Measurements from ENCODE around the gene VAX1.
A peak's percentile ranks its signal among the peaks of the same experiment; 100 is the strongest.

VAX1 gene

GRCh38 chr10:117167346-117167788 lies 29.3 kb upstream of the VAX1 start:
- Mint-ChIP-seq H3K27ac (no peak overlapping the region), H3K36me3 (ENCODE audit: low read depth) (no peaks in the 10 kb centered on the region), H3K4me3 (no peak overlapping the region), H3K27me3 (ENCODE audit: low read depth) (peaks cover 83% of the 10 kb centered on the region), H3K9me3 (no peaks in the 10 kb centered on the region), H3K4me1 (ENCODE audit: low read depth) (peaks cover 5% of the 10 kb centered on the region)

GRCh38 chr10:117166418-117167345 lies 28.6 kb upstream of the VAX1 start:
- H3K27ac Mint-ChIP-seq: peak overlapping the region; percentile 41
- H3K9me3 Mint-ChIP-seq: no peaks in the 10 kb centered on the region
- H3K27me3 Mint-ChIP-seq (ENCODE audit: low read depth): peaks cover 83% of the 10 kb centered on the region
- H3K36me3 Mint-ChIP-seq (ENCODE audit: low read depth): peaks cover 1% of the 10 kb centered on the region
- H3K4me1 Mint-ChIP-seq (ENCODE audit: low read depth): peaks cover 5% of the 10 kb centered on the region
- H3K4me3 Mint-ChIP-seq: no peak overlapping the region

- peaks cover 5% of the 10 kb centered on the region for H3K4me1 Mint-ChIP-seq (ENCODE audit: low read depth)
- H3K4me3 Mint-ChIP-seq: no peak overlapping the region
- H3K27ac Mint-ChIP-seq: peak overlapping the region; percentile 49
- H3K36me3 Mint-ChIP-seq (ENCODE audit: low read depth): peaks cover 1% of the 10 kb centered on the region
- peaks cover 85% of the 10 kb centered on the region for H3K27me3 Mint-ChIP-seq (ENCODE audit: low read depth)
- H3K9me3 Mint-ChIP-seq: no peaks in the 10 kb centered on the region
These were observed 27.7 kb upstream of the VAX1 start for GRCh38 chr10:117165538-117166417.

GRCh38 chr10:117164592-117165537 lies 26.8 kb upstream of the VAX1 start:
- Mint-ChIP-seq H3K4me3 (no peak overlapping the region), H3K27me3 (ENCODE audit: low read depth) (peaks cover 85% of the 10 kb centered on the region), H3K27ac (peak overlapping the region; percentile 49), H3K4me1 (ENCODE audit: low read depth) (peaks cover 5% of the 10 kb centered on the region), H3K36me3 (ENCODE audit: low read depth) (peaks cover 1% of the 10 kb centered on the region), H3K9me3 (no peaks in the 10 kb centered on the region)

GRCh38 chr10:117163954-117164548 lies 26.0 kb upstream of the VAX1 start:
- H3K27me3 Mint-ChIP-seq (ENCODE audit: low read depth): peaks cover 85% of the 10 kb centered on the region
- no peaks in the 10 kb centered on the region for H3K9me3 Mint-ChIP-seq
- peak overlapping the region; percentile 41 for H3K27ac Mint-ChIP-seq
- no peak overlapping the region for H3K4me3 Mint-ChIP-seq
- peaks cover 5% of the 10 kb centered on the region for H3K4me1 Mint-ChIP-seq (ENCODE audit: low read depth)
- peaks cover 1% of the 10 kb centered on the region for H3K36me3 Mint-ChIP-seq (ENCODE audit: low read depth)

GRCh38 chr10:117163061-117163953 lies 25.2 kb upstream of the VAX1 start:
- Mint-ChIP-seq H3K4me3 (no peak overlapping the region), H3K27me3 (ENCODE audit: low read depth) (peaks cover 87% of the 10 kb centered on the region), H3K36me3 (ENCODE audit: low read depth) (peaks cover 1% of the 10 kb centered on the region), H3K27ac (no peak overlapping the region), H3K4me1 (ENCODE audit: low read depth) (peaks cover 5% of the 10 kb centered on the region), H3K9me3 (no peaks in the 10 kb centered on the region)

GRCh38 chr10:117162093-117163060 lies 24.3 kb upstream of the VAX1 start:
- peaks cover 87% of the 10 kb centered on the region for H3K27me3 Mint-ChIP-seq (ENCODE audit: low read depth)
- H3K9me3 Mint-ChIP-seq: no peaks in the 10 kb centered on the region
- H3K27ac Mint-ChIP-seq: peak overlapping the region; percentile 72
- peaks cover 1% of the 10 kb centered on the region for H3K36me3 Mint-ChIP-seq (ENCODE audit: low read depth)
- peaks cover 4% of the 10 kb centered on the region for H3K4me1 Mint-ChIP-seq (ENCODE audit: low read depth)
- H3K4me3 Mint-ChIP-seq: no peak overlapping the region

GRCh38 chr10:117161386-117162033 lies 23.4 kb upstream of the VAX1 start:
- H3K9me3 Mint-ChIP-seq: no peaks in the 10 kb centered on the region
- no peak overlapping the region for H3K4me3 Mint-ChIP-seq

GRCh38 chr10:117160567-117160966 lies 22.5 kb upstream of the VAX1 start:
- Mint-ChIP-seq H3K9me3 (no peaks in the 10 kb centered on the region), H3K4me1 (ENCODE audit: low read depth) (peaks cover 2% of the 10 kb centered on the region), H3K4me3 (no peak overlapping the region), H3K27me3 (ENCODE audit: low read depth) (peaks cover 69% of the 10 kb centered on the region), H3K36me3 (ENCODE audit: low read depth) (peaks cover 1% of the 10 kb centered on the region), H3K27ac (no peak overlapping the region)

More at GRCh38 chr10:117161386-117162033, 23.4 kb upstream of the VAX1 start:
- peaks cover 1% of the 10 kb centered on the region for H3K36me3 Mint-ChIP-seq (ENCODE audit: low read depth)
- H3K27ac Mint-ChIP-seq: no peak overlapping the region
- H3K27me3 Mint-ChIP-seq (ENCODE audit: low read depth): peaks cover 78% of the 10 kb centered on the region
- H3K4me1 Mint-ChIP-seq (ENCODE audit: low read depth): peaks cover 2% of the 10 kb centered on the region

GRCh38 chr10:117159390-117159789 lies 21.3 kb upstream of the VAX1 start:
- Mint-ChIP-seq H3K9me3 (no peaks in the 10 kb centered on the region), H3K27me3 (ENCODE audit: low read depth) (peaks cover 61% of the 10 kb centered on the region), H3K36me3 (ENCODE audit: low read depth) (peaks cover 1% of the 10 kb centered on the region), H3K4me1 (ENCODE audit: low read depth) (no peaks in the 10 kb centered on the region), H3K4me3 (no peak overlapping the region), H3K27ac (no peak overlapping the region)

GRCh38 chr10:117158297-117158696 lies 20.2 kb upstream of the VAX1 start:
- Mint-ChIP-seq H3K4me1 (ENCODE audit: low read depth) (no peaks in the 10 kb centered on the region), H3K36me3 (ENCODE audit: low read depth) (peaks cover 1% of the 10 kb centered on the region), H3K9me3 (no peaks in the 10 kb centered on the region), H3K27ac (no peak overlapping the region), H3K4me3 (no peak overlapping the region), H3K27me3 (ENCODE audit: low read depth) (peaks cover 60% of the 10 kb centered on the region)
